GM10847 (cell line): ENCODE measurements around the gene HAPLN1.

Source experiments
- POLR2A ChIP-seq: IDR thresholded peaks from 2 replicates; pipeline ENCODE4 v1.6.1; 2011; ENCODE audit not compliant: insufficient read length; ENCODE audit errors: extremely low read depth

HAPLN1 gene

GRCh38 chr5:83595217-83595616 lies 125.4 kb downstream of the HAPLN1 start:
- no peak for TF ChIP-seq POLR2A

GRCh38 chr5:83590966-83591365 lies 129.7 kb downstream of the HAPLN1 start:
- no peak for TF ChIP-seq POLR2A

- no peak for TF ChIP-seq POLR2A
Measured at GRCh38 chr5:83589786-83590185, 130.9 kb downstream of the HAPLN1 start.
